ENCODE measurements around the gene TMUB1.

The TMUB1 gene

GRCh38 chr7:151129117-151129959, 46.0 kb upstream of the TMUB1 start:
- H3K4me3 ChIP-seq (ENCODE audit: insufficient read depth, low read length, poor library complexity, severe bottlenecking), result no peak overlapping the region
- H3K36me3 ChIP-seq (ENCODE audit: low read length), result no peaks in the 10 kb centered on the region
- TF ChIP-seq CTCF (IDR thresholded peaks at IDR 0.05; ENCODE audit: insufficient read depth, low read length, poor library complexity, severe bottlenecking), result no peak
- no peak for TF ChIP-seq EZH2phosphoT487 (conservative IDR thresholded peaks at IDR 0.05; ENCODE audit: low read length)
- no peaks in the 10 kb centered on the region for H3K9me2 ChIP-seq (replicated peaks; ENCODE audit: insufficient read depth, low read length)
- H3K9ac ChIP-seq (ENCODE audit: low read length), result no peak overlapping the region
- no peak overlapping the region for H2AFZ ChIP-seq (ENCODE audit: low read depth, low read length, severe bottlenecking)
- no peaks in the 10 kb centered on the region for H3K9me3 ChIP-seq (ENCODE audit: insufficient read depth, low read length)
- no peak overlapping the region for H3K27ac ChIP-seq (ENCODE audit: low read depth, low read length)
- no peak overlapping the region for H3K4me2 ChIP-seq (ENCODE audit: low read depth, low read length, poor library complexity, severe bottlenecking)
- no peaks in the 10 kb centered on the region for H4K20me1 ChIP-seq (ENCODE audit: low read depth, low read length)
- no peaks in the 10 kb centered on the region for H3F3A ChIP-seq (ENCODE audit: insufficient read depth)
- no peaks in the 10 kb centered on the region for H3K79me2 ChIP-seq (ENCODE audit: insufficient read depth, low read length)
- H3K27me3 ChIP-seq (ENCODE audit: low read length), result no peaks in the 10 kb centered on the region

- no peaks in the 10 kb centered on the region for H3K79me2 ChIP-seq (ENCODE audit: insufficient read depth, low read length)
- no peak overlapping the region for H3K9ac ChIP-seq (ENCODE audit: low read length)
- no peaks in the 10 kb centered on the region for H3K9me2 ChIP-seq (replicated peaks; ENCODE audit: insufficient read depth, low read length)
- H2AFZ ChIP-seq (ENCODE audit: low read depth, low read length, severe bottlenecking), result no peak overlapping the region
- H3K27me3 ChIP-seq (ENCODE audit: low read length), result no peaks in the 10 kb centered on the region
- H3K27ac ChIP-seq (ENCODE audit: low read depth, low read length), result no peak overlapping the region
- H3K4me2 ChIP-seq (ENCODE audit: low read depth, low read length, poor library complexity, severe bottlenecking), result no peak overlapping the region
- H4K20me1 ChIP-seq (ENCODE audit: low read depth, low read length), result no peaks in the 10 kb centered on the region
- H3K36me3 ChIP-seq (ENCODE audit: low read length), result no peaks in the 10 kb centered on the region
- H3F3A ChIP-seq (ENCODE audit: insufficient read depth), result no peaks in the 10 kb centered on the region
- no peak overlapping the region for H3K4me3 ChIP-seq (ENCODE audit: insufficient read depth, low read length, poor library complexity, severe bottlenecking)
- H3K9me3 ChIP-seq (ENCODE audit: insufficient read depth, low read length), result no peaks in the 10 kb centered on the region
- TF ChIP-seq EZH2phosphoT487 (conservative IDR thresholded peaks at IDR 0.05; ENCODE audit: low read length) (no peak), CTCF (IDR thresholded peaks at IDR 0.05; ENCODE audit: insufficient read depth, low read length, poor library complexity, severe bottlenecking) (no peak)
Measured at GRCh38 chr7:151128716-151129115, 45.4 kb upstream of the TMUB1 start.

- H3K27me3 ChIP-seq (ENCODE audit: low read length), result no peaks in the 10 kb centered on the region
- no peaks in the 10 kb centered on the region for H4K20me1 ChIP-seq (ENCODE audit: low read depth, low read length)
- no peak overlapping the region for H3K4me3 ChIP-seq (ENCODE audit: insufficient read depth, low read length, poor library complexity, severe bottlenecking)
- H2AFZ ChIP-seq (ENCODE audit: low read depth, low read length, severe bottlenecking), result no peak overlapping the region
- no peaks in the 10 kb centered on the region for H3K36me3 ChIP-seq (ENCODE audit: low read length)
- no peaks in the 10 kb centered on the region for H3K9me2 ChIP-seq (replicated peaks; ENCODE audit: insufficient read depth, low read length)
- no peak overlapping the region for H3K27ac ChIP-seq (ENCODE audit: low read depth, low read length)
- no peaks in the 10 kb centered on the region for H3K79me2 ChIP-seq (ENCODE audit: insufficient read depth, low read length)
- TF ChIP-seq CTCF (IDR thresholded peaks at IDR 0.05; ENCODE audit: insufficient read depth, low read length, poor library complexity, severe bottlenecking), result no peak
- TF ChIP-seq EZH2phosphoT487 (conservative IDR thresholded peaks at IDR 0.05; ENCODE audit: low read length), result no peak
- no peaks in the 10 kb centered on the region for H3F3A ChIP-seq (ENCODE audit: insufficient read depth)
- no peak overlapping the region for H3K9ac ChIP-seq (ENCODE audit: low read length)
- no peak overlapping the region for H3K4me2 ChIP-seq (ENCODE audit: low read depth, low read length, poor library complexity, severe bottlenecking)
- H3K9me3 ChIP-seq (ENCODE audit: insufficient read depth, low read length), result no peaks in the 10 kb centered on the region
Measured at GRCh38 chr7:151128144-151128543, 44.9 kb upstream of the TMUB1 start.

Measured in SU-DHL-6 (cell line).